ENCODE results near the gene ZSWIM4.

ZSWIM4 gene

GRCh38 chr19:13835791-13836723, 40.8 kb downstream of the ZSWIM4 start:
- no peak for DNase-seq (ENCODE audit: low read depth)

GRCh38 chr19:13838435-13839129, 43.3 kb downstream of the ZSWIM4 start:
- DNase-seq (ENCODE audit: low read depth), result no peak

GRCh38 chr19:13839130-13839937, 44.1 kb downstream of the ZSWIM4 start:
- DNase-seq (ENCODE audit: low read depth), result peak; percentile 84

- no peak for DNase-seq (ENCODE audit: low read depth)
Measured at GRCh38 chr19:13839938-13840304, 44.7 kb downstream of the ZSWIM4 start.

GRCh38 chr19:13840305-13841085, 45.3 kb downstream of the ZSWIM4 start:
- DNase-seq (ENCODE audit: low read depth), result no peak

GRCh38 chr19:13841086-13841961, 46.1 kb downstream of the ZSWIM4 start:
- no peak for DNase-seq (ENCODE audit: low read depth)

- DNase-seq (ENCODE audit: low read depth), result no peak
Measured at GRCh38 chr19:13841962-13842290, 46.7 kb downstream of the ZSWIM4 start.

GRCh38 chr19:13842291-13843103, 47.3 kb downstream of the ZSWIM4 start:
- DNase-seq (ENCODE audit: low read depth), result peak; percentile 59

- DNase-seq (ENCODE audit: low read depth), result no peak
Measured at GRCh38 chr19:13843104-13843921, 48.1 kb downstream of the ZSWIM4 start.

GRCh38 chr19:13844130-13844631, 48.9 kb downstream of the ZSWIM4 start:
- no peak for DNase-seq (ENCODE audit: low read depth)

GRCh38 chr19:13846557-13847406, 51.5 kb downstream of the ZSWIM4 start:
- DNase-seq (ENCODE audit: low read depth), result peak; percentile 90

GRCh38 chr19:13847407-13848339, 52.4 kb downstream of the ZSWIM4 start:
- peak; percentile 75 for DNase-seq (ENCODE audit: low read depth)

- DNase-seq (ENCODE audit: low read depth), result no peak
Measured at GRCh38 chr19:13848340-13848677, 53.1 kb downstream of the ZSWIM4 start.

- no peak for DNase-seq (ENCODE audit: low read depth)
Measured at GRCh38 chr19:13848798-13849676, 53.8 kb downstream of the ZSWIM4 start.

GRCh38 chr19:13849991-13850909, 55.0 kb downstream of the ZSWIM4 start:
- peak; percentile 60 for DNase-seq (ENCODE audit: low read depth)

Data from activated T-helper 9 cell treated with anti-CD3 and anti-CD28 coated beads, Interleukin-2, amount 50 U/mL, for 16 hours (primary cell).